ENCODE data around the gene CYBA. TPM values are rescaled to one million over a fixed set of nuclear protein-coding genes. Genes with fewer than 3 reads are reported as not detected.

Gene CYBA
- total and polyA plus RNA-seq, 2 of the 13 experiments (the other 11 are each of a cell fraction or from before 2014, with no cell fraction given), result 196 to 250 TPM

- TF ChIP-seq SP1 (IDR thresholded peaks at IDR 0.05), result no peak
- TF ChIP-seq SP1 (CRISPR knock-in tag; IDR thresholded peaks at IDR 0.05), result peak; percentile 99
- TF ChIP-seq SRY (CRISPR knock-in tag; IDR thresholded peaks at IDR 0.05), result peak; percentile 91; the same call in 1 of the 2 replicates
- TF ChIP-seq POLR2AphosphoS5 (IDR thresholded peaks at IDR 0.05; ENCODE audit: low read depth, low read length), result peak; percentile 88
- TF ChIP-seq ZNF660 (CRISPR knock-in tag; IDR thresholded peaks at IDR 0.05; ENCODE audit: borderline replicate concordance, low read depth), result no peak
- 0 out of 2 replicates have a peak, but pooled peaks have one; percentile 32 for TF ChIP-seq ZSCAN22 (CRISPR knock-in tag; IDR thresholded peaks at IDR 0.05)
- TF ChIP-seq YY1 (IDR thresholded peaks at IDR 0.05; ENCODE audit: insufficient read depth, insufficient replicate concordance, low read depth, low read length), result peak; percentile 85
- TF ChIP-seq REST (IDR thresholded peaks at IDR 0.05; ENCODE audit: borderline replicate concordance in 1 of 2, low read depth in 1 of 2, low read length in 2 of 2), result peak; percentile 40 to 77
- TF ChIP-seq ZNF460 (CRISPR knock-in tag; IDR thresholded peaks at IDR 0.05; ENCODE audit: borderline replicate concordance), result no peak; the same call in 1 of the 2 replicates
- TF ChIP-seq KDM6A (CRISPR knock-in tag; IDR thresholded peaks at IDR 0.05; ENCODE audit: low read depth), result no peak
- TF ChIP-seq, protein P1, sequence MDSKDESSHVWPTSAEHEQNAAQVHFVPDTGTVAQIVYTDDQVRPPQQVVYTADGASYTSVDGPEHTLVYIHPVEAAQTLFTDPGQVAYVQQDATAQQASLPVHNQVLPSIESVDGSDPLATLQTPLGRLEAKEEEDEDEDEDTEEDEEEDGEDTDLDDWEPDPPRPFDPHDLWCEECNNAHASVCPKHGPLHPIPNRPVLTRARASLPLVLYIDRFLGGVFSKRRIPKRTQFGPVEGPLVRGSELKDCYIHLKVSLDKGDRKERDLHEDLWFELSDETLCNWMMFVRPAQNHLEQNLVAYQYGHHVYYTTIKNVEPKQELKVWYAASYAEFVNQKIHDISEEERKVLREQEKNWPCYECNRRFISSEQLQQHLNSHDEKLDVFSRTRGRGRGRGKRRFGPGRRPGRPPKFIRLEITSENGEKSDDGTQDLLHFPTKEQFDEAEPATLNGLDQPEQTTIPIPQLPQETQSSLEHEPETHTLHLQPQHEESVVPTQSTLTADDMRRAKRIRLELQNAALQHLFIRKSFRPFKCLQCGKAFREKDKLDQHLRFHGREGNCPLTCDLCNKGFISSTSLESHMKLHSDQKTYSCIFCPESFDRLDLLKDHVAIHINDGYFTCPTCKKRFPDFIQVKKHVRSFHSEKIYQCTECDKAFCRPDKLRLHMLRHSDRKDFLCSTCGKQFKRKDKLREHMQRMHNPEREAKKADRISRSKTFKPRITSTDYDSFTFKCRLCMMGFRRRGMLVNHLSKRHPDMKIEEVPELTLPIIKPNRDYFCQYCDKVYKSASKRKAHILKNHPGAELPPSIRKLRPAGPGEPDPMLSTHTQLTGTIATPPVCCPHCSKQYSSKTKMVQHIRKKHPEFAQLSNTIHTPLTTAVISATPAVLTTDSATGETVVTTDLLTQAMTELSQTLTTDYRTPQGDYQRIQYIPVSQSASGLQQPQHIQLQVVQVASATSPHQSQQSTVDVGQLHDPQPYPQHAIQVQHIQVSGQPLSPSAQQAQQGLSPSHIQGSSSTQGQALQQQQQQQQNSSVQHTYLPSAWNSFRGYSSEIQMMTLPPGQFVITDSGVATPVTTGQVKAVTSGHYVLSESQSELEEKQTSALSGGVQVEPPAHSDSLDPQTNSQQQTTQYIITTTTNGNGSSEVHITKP (CRISPR knock-in tag; IDR thresholded peaks at IDR 0.05; ENCODE audit: low read depth), result no peak
- peak; percentile 95 for TF ChIP-seq HDAC1 (CRISPR knock-in tag; IDR thresholded peaks at IDR 0.05)
- TF ChIP-seq EED (CRISPR knock-in tag; IDR thresholded peaks at IDR 0.05), result 0 out of 2 replicates have a peak, but pooled peaks have one; percentile 72
- peak; percentile 76 for TF ChIP-seq MED1 (CRISPR knock-in tag; IDR thresholded peaks at IDR 0.05)
- TF ChIP-seq, protein P2, sequence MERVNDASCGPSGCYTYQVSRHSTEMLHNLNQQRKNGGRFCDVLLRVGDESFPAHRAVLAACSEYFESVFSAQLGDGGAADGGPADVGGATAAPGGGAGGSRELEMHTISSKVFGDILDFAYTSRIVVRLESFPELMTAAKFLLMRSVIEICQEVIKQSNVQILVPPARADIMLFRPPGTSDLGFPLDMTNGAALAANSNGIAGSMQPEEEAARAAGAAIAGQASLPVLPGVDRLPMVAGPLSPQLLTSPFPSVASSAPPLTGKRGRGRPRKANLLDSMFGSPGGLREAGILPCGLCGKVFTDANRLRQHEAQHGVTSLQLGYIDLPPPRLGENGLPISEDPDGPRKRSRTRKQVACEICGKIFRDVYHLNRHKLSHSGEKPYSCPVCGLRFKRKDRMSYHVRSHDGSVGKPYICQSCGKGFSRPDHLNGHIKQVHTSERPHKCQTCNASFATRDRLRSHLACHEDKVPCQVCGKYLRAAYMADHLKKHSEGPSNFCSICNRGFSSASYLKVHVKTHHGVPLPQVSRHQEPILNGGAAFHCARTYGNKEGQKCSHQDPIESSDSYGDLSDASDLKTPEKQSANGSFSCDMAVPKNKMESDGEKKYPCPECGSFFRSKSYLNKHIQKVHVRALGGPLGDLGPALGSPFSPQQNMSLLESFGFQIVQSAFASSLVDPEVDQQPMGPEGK (CRISPR knock-in tag; IDR thresholded peaks at IDR 0.05), result peak; percentile 89
- TF ChIP-seq SOX13 (IDR thresholded peaks at IDR 0.05), result no peak
- TF ChIP-seq SOX13 (CRISPR knock-in tag; conservative IDR thresholded peaks at IDR 0.05 in 1 of 2, IDR thresholded peaks at IDR 0.05 in 1 of 2), result peak in 1 of 2 experiments; percentile 14; a peak in 2 of 4 replicates
- TF ChIP-seq ZNF7 (CRISPR knock-in tag; IDR thresholded peaks at IDR 0.05), result no peak
These were observed 12.2 kb upstream of the CYBA start, which contains the start of gene MVD (continued) for GRCh38 chr16:88662843-88663606.
